Urothelium cell line (cell line): ENCODE results near the gene C19orf67.
A peak's percentile ranks its signal among the peaks of the same experiment; 100 is the strongest.

Experiments used
- DNase-seq: peaks from one replicate; pipeline ENCODE4 v3.0.0; 2011; ENCODE audit warnings: low spot score, mixed read lengths
- FAIRE-seq: peaks from 2 replicates; lab custom pipeline; 2011; peaks lifted over from hg19 to GRCh38; lab: Jason Lieb, UNC

C19orf67 gene

DNA sequence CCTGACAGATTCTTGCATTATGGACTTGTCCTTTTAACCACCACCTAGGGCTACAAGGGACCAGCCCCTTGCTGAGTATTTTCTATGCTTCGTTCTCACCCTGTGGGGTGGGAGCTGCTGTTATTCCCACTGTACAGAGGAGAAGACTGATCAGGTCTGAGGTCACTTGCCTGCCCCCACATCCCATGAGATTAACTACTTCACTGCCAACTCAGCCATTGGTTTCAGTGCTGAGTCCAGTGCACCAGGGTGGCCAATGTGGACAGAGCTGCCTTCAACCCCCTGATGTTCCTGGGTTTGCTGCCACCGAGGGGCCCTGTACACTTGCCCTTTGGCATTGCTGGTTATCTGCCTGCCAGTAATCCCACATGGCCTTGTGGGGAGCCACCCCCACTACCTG lies 25.1 kb upstream of the C19orf67 start:
- no peak for DNase-seq
- FAIRE-seq: no peak

DNA sequence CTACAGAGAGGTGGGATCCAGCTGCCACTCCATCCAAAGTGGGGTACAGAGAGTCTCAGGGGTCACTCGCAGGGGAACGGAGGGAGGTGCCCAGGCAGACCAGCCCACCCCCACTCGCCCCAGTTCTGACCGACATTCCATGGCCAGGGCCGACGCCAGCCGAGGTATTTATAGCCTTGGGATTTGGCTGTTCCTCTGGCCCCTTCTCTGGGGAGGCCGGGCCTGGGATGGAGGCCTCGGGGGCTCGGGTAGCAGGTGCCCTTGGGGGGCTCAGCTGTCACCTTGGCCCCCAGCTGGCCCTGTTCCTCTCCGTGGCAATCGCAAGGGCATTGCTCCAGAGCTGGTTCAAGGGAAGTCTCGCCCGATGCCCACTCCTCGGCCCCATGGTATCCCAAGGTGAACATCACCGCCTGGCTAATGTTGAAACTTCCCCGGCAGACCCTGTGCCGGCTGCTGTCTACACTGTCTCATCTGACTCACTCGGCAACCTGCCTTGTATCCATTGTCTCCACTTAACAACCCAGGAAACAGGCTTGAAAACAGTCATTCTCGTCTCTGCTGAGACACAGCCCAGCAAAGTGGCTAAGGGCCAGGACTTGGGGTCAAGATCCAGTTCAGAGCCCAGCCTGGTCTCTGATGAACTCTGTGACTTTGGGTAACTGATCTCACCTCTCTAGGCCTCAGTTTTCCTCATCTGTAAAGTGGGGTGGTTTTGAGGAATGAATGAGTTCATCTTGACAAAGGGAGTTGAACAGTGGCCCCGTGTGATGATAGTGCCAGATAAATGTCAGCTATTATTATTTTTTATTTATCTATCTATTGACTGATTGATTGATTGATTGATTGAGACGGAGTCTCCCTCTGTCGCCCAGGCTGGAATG lies 22.2 kb upstream of the C19orf67 start:
- DNase-seq (no peak), FAIRE-seq (no peak)

- DNase-seq (no peak), FAIRE-seq (no peak)
Observed at GRCh38 chr19:14106840-14107239, 21.3 kb upstream of the C19orf67 start.

GRCh38 chr19:14105680-14106079 lies 20.1 kb upstream of the C19orf67 start:
- DNase-seq: no peak
- no peak for FAIRE-seq

DNA sequence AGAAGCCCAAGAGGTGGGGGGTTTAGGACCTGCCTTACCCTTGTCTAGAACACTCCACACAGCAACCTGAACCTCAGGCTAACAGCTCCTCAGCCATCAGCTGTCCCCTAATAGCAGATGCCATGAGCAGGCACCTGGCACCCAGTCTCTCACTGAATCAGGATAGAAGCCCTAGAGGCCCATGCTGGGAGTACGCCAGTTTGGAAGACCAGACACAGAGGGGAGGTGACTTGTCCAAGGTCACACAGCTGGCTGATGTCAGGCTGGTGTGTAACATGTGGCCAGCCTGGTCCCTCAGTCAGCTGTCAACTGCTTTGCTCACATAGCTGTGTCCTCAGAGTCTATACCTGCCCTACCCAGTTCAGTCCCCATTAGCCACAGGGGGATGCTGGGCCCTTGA lies 17.7 kb upstream of the C19orf67 start:
- no peak for DNase-seq
- no peak for FAIRE-seq

DNA sequence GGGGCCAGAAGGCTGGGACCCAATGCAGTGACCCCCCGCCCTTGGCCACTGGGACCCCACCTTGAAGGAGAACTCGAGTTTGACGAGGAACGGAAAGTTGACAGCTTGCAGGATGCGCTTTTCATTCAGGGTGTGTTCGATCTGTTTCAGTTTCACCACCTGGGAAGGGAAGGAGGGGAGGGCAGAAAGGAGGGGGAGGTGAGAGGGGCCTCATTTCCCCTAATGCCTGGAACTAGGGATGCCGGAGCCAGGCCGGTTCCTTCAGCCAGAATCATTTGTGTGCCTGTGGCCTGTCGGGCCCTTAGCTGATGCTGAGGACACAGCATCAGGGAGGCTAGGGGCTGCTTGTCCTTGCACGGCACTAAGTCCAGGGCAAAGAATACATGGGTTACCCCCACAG lies 17.2 kb upstream of the C19orf67 start:
- FAIRE-seq: no peak
- DNase-seq: no peak

- DNase-seq (no peak), FAIRE-seq (no peak)
Observed at GRCh38 chr19:14102102-14102696, 16.6 kb upstream of the C19orf67 start.

DNA sequence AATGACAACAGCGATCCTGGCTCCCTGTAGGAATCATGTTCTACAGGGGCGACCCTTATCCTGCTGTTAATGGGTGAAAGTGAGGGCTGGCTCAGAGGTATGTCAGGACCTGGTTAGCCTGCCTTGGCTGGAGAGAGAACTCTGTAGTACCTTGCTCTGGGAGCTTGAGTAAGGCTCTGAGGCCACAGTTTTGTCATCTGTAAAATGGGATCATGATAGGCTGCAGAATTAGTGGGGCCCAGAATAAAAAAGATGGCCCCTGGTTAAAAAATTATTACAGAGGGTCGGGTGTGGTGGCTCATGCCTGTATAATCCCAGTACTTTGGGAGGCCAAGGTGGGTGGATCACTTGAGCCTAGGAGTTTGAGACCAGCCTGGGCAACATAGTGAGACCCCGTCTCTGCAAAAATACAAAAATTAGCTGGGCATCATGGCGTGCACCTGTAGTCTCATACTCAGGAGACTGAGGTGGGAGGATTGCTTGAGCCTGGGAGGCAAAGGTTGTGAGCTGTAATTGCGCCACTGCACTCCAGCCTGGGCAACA lies 15.5 kb upstream of the C19orf67 start:
- DNase-seq (no peak), FAIRE-seq (no peak)

DNA sequence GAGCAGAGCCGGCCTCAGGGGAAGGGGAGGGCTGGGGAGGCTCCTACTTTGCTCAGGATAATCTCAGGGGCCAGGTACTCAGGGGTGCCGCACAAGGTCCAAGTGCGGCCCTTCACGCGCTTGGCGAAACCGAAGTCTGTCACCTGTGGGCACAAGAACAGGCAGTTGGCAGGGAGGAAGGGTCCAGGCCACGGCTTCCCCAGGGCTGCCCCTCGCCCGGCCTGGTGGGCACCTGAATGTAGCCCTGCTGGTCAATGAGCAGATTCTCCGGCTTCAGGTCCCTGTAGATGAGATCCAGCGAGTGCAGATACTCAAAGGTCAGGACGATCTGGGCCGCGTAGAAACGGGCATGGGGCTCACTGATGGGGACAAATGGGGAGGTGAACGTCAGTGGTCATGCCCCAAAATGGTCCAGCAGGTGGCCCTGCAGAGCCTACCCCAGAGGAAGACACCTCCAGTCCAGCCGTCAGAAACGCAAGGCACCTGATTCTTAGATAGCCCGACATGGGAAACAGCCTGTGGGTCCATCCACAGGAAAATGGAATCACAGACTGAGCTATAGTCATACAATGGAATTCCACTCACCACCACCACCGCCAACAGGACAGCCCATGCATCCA lies 12.1 kb upstream of the C19orf67 start:
- no peak for FAIRE-seq
- no peak for DNase-seq

DNA sequence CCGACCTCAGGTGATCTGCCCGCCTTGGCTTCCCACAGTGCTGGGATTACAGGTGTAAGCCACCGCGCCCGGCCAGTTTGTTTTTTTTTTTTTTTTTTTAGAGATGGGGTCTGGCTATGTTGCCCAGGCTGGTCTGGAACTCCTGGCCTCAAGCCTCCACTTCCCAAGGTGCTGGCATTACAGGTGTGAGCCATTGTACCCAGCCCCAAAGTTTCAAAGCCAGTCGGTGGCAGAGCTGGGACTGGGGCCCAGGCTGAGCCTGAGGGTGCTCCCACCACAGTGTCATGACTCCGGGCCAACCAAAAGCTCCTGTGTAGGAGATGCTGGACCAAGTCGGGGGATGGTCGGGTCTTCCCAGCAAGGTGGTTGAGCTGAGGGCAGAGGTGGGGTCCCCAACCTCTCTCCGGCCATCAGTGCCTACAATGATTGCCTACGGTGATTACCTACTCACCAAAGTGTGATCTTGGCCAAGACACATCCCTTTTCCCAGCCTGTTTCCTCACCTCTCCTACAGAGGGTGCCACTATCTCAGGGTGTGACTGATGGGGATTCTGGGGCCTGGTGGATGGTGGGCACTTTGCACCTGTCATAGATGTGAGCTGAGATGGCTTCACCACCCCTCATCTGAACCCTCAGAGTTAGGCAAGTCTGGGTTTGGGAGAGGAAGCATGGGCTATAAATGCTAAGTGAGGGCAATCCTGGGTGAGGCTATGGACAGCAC lies 10.8 kb upstream of the C19orf67 start:
- FAIRE-seq (no peak), DNase-seq (no peak)

DNA sequence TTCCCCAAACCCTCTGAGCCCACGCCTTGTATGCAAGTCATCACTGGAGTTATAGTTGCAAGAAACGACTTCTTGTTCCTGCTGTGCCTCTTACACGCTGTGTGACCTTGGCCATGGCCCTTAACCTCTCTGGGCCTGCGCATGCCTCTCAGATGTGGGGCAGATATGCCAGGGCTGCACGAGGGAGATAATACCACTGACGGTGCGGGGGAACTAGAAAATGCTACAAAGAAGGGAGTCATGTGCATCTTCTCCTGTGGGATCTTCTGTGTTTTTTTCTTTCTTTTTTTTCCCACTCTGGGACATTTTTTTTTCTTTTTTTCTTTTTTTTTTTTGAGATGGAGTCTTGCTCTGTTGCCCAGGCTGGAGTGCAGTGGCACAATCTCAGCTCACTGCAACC lies 9.3 kb upstream of the C19orf67 start:
- DNase-seq (no peak), FAIRE-seq (no peak)

GRCh38 chr19:14093117-14093823 lies 7.7 kb upstream of the C19orf67 start:
- FAIRE-seq (no peak), DNase-seq (no peak)

- DNase-seq (no peak), FAIRE-seq (no peak)
Observed at GRCh38 chr19:14091813-14092462, 6.4 kb upstream of the C19orf67 start.

DNA sequence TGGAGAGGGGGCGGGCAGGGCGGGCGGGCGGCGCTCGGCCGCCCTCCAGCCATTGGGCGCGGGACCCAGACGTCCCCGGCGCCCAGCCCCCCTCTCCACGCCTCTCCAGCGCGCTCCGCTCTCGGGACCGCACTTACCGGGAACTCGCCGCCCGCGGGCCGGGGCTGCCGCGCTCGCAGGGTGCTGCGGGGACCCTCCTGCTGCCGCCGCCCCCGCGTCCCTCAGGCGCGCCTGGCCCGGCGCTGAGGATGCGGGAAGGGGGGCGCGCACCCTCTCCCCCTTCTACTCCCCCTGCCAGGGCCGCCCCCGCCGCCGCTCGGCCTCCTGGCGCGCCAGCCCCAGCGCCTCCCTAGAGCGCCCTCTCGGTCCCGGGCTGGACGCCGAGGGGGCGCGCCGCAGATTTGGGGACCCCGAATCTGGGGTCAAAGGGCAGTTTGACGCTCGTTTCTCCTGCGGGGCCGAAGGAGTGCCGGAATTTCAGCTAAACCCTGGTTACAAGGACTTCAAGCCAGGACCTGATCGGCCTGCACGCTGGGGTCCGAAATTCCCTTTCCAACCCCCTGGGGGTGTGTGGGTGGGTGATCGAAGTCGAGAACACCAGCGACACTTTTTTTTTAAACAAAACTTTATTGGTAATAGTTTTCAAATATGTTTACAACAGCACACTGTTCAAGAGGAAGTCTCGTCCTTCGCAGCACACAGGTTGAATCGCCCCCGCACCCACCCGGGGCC lies 5.7 kb upstream of the C19orf67 start:
- FAIRE-seq: no peak
- peak; percentile 36 for DNase-seq

DNA sequence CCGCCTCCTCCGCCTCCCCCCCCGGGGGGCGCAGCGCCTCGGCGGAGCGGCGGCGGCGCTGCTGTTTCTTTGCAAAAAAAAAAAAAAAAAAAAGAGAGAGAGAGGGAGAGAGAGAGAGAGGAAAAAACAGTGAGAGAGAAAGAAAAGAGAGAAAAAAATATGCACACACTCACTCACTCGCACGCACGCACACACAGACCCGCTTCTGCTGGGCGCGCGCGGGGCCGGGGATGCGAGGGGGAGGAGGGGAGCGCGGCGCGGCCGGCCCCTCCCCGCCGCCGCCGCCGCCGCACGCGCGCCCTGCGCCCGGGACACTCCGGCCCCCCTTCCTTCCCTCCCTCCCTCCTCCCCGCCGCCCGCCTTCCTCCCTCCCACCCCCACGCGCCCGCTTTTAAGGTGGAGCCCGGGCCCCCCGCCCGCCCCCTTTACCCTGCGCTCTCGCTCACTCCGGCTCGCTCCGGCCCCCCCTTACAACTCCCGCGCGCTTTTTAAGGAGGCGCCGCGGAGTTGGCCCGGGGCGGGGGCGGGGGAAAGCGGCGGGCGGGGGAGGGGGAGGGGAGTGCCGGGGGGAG lies 5.0 kb upstream of the C19orf67 start, which contains the start of gene SAMD1:
Gene SAMD1 (minus strand): TSS at position 243 of the 572 bp plus-strand sequence.
- FAIRE-seq (no peak), DNase-seq (peak; percentile 86)

DNA sequence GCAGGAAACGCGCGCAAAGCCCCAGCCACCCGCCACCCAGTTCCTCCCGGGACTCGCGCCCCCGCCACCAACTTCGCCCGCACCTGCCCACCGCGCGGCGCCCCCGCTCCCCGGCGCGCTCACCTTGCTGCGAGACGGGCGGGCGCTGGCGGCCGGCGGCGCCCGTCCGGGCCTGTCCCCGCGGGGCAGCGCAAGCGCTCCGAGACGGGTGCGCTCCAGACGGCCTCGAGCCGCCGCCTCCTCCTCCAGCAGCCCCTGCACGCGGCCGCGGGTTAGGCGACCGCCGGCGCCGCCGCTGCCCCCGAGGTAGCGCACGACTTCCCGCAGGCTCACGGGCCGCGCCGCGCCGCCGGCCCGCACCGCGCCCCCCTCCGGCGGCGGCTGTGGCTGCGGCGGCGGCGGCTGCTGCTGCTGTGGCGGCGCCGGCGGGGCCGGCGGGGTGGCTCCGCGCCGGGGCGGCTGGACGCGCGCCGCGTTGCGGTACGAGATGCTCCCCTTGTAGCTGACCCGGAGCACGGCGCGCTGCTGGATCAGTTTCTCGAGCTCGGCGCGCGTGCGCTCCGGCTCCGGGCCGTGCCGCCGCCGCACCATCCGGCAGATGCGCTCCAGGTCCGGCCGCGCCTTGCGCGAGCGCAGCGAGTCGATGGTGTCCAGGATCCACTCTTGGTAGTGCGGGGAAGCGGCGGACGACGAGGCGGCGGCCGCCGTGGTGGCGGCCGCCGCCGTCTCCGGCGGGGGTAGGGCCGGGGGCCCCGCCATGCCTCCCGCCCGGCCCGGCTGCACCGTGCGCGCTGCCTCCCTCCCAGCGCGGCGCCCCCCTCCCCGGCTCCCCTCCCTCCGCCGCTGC lies 4.3 kb upstream of the C19orf67 start:
- FAIRE-seq (no peak), DNase-seq (peak; percentile 23)

DNA sequence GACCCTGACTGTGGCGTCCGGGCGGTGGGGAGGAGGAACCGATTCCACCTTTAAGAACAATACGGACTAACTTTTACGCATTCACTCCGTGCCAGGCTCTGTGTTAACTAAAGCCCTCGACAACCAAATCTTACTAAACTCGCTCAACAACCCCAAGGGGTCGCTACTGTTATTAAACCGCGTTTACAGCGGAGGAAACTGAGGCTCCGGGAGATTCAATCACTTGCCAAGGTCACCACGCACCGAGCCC lies 3.8 kb upstream of the C19orf67 start:
- FAIRE-seq (no peak), DNase-seq (no peak)
